ENCODE measurements around the gene PDGFRA.

PDGFRA gene

DNA sequence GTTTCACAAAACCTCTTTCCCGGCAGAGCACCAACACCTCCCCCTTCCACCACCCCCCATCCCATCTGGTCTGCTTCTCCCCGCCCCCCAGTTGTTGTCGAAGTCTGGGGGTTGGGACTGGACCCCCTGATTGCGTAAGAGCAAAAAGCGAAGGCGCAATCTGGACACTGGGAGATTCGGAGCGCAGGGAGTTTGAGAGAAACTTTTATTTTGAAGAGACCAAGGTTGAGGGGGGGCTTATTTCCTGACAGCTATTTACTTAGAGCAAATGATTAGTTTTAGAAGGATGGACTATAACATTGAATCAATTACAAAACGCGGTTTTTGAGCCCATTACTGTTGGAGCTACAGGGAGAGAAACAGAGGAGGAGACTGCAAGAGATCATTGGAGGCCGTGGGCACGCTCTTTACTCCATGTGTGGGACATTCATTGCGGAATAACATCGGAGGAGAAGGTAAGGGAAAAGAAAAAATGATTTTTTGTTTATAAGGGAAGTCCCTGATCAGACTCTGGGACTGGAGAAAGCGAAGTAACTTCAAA is at the start of gene PDGFRA:
Gene PDGFRA, plus strand, starts transcription at position 333 of the 541 bp plus-strand sequence. CDS start 29,476 bp downstream, outside the sequence.
- no peak for DNase-seq

DNA sequence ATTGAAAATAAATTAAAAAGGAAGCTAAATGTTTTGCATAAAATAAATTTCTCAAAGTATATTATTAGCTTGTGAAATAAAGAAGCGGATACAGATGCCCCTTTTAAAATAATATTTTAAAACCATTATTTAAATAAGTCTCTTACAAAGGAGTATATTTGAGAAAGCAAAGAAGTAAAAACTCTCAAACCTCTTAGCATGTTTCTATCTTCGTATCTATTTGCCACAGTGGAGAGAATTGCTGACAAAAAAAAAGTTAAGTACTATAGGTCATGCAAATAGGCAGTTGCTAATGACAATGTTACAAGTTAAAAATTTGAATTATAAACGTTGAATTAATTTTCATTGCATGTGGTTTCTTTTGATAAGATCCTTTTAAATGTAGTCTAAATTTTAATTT is 44.5 kb upstream of the PDGFRA start:
- no peak for DNase-seq

DNA sequence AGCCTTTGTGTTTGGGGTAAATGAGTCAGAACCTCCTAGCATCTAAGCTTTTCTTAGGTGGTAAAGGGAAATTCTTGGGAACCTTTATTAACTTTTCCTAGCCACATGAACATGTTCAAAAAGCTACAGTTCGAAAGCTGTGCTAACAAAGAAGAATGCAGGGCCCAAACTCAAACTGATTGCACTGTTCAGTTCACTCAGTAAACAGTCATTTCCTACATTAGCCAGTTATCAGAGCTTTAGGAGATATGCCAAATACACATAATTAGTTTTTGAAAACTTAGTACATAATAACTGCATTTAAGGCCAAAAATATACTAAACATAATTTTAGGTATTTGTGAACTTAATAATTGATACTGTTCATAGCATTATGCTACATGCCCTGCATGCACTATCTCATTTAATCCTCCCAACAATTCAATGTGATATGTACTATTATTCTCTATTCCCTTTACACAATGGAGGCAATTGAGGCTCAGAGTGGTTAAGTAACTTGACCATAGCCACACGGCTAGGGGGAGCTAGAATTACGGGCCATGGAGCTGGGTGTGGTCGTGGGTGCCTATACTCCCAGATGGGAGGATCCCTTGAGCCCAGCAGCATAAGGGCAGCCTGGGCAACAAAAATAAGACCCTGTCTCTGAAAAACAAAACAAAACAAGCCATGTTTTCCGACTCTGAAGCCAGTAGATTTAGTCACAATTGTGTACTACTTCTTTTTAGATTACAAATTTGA is 43.9 kb upstream of the PDGFRA start:
- DNase-seq: no peak

DNA sequence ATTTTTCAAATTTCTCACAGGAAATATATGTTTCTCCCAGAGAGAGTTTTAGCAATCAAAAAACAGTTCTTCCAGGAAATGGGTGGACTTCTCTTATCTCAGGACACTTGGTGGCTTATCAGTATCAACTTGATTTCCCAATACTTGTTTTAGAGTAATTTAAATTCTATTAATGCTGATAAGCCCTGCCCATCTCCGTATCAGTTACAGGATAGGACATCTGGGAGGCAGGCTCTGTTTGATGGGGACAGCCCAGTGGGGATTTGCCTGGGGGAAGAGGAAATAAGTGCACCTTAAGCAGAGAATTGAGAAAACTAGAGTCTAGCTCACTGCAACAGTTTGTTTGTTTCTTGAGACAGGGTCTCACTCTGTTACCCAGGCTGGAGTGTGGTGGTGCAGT is 43.2 kb upstream of the PDGFRA start:
- DNase-seq: no peak

DNA sequence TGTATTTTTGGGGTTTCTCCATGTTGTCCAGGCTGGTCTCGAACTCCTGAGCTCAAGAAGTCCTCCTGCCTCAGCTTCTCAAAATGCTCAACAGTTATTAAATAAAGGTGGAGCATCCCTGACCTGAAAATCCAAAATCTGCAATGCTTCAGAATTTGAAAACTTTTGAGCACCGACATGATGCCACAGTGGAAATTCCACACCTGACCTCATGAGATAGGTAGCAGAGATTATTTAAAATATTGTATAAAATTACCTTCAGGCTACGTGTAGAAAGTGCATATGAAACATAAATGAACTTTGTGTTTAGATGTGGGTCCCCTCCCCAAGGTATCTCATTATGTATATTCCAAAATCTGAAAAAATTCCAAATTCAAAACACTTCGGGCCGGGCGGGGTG is 42.7 kb upstream of the PDGFRA start:
- no peak for DNase-seq

DNA sequence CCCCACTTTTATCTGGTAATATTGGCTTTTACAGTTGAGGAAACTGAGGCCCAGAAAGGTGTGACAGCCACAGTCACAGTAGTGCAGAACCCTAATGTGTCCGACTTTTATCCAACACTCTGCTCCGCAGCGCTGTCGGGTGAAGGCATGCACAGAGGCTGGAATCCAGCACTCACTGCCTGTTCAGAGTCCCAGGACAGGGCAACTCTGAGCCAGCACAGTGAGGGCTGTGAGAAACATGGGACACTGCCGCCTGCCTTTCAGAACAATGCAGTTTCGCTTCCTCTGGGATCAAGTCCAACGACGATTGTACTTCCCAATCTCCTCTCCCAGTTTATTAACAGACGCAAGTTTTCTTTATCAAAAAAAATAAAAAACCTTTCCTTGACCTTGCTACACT is 41.9 kb upstream of the PDGFRA start:
- no peak for DNase-seq

DNA sequence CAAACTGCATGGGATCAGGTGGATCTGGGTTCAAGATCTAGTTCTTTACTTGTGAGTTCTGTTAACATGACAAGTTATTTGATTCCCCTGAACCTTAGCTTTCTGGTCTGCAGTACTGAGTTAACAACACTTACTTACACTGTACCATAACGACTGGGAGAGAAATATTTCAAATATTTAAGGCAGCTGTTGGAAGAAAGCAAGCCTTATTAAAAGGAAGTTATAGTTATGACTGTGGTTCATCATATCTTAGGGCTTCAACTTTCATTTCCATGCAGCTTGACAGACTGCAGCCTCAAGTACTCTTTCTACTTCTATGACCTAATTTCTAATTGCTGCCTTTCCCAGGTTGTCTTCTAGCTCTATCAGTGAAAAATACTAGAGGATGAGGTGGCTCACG is 40.0 kb upstream of the PDGFRA start:
- DNase-seq: no peak

DNA sequence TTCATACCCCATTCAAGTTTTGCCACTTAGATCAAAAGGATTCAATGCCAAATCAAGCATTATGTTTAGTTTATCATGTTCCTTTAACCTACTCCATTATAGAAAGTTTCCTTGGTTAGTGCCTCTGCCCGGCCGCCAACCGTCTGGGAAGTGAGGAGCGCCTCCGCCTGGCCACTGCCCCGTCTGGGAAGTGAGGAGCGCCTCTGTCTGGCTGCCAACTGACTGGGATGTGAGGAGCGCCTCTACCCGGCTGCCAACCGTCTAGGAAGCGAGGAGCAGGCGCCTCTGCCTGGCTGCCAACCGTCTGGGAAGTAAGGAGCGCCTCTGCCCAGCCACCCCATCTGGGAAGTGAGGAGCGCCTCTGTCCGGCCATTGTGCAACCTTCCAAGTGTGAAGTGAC is 36.3 kb upstream of the PDGFRA start:
- no peak for DNase-seq

DNA sequence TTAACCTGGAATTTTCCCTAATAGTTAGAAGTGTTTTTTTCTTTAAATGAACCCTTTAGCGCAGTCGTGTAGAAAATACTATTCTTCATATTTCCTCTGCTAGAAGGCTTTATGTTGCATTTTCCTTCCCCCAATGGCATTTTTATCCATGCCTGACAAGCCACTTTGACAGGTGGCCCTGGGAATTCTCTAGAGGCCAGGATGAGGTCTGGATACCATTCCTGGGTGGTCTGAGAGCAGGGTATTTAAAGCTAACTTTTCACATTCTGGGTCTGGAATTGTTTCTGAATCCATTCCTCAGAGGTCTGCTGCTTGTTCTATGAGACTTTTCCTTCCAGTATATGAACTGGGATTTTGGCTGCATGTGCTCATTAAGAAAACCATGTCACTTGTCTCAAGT is 31.2 kb upstream of the PDGFRA start:
- no peak for DNase-seq

DNA sequence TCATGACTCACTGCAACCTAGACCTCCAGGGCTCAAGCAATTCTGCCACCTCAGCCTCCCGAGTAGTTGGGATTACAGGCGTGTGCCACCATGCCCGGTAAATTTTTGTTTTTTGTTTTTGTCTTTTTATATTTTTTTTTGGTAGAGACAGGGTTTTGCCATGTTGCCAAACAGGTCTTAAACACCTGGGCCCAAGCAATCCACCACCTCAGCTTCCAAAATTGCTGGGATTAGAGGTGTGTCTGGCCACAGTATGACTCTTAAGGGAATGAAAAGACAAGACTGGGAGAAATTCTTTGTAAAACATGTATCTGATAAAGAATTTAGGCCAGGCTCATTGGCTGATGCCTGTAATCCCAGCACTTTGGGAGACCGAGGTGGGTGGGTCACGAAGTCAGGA is 29.2 kb upstream of the PDGFRA start:
- no peak for DNase-seq

DNA sequence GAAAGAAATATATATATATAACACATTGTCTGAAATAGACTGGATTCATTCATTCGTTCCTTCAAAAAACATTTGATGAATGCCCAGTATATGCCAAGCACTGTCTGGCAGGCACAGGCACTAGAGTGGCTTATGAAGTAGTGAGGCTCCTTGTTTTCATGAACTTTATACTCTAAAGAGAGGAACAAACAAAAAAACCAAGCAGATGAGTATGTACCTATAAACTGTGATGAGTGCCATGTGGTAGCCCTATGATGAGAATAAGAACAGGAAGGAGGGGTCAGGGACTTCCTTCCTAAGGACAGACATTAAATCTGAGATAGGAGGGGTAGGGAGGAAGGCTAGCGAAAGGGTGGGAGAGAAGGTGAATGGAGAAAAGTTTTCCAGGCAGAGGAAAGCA is 19.5 kb upstream of the PDGFRA start:
- no peak for DNase-seq

DNA sequence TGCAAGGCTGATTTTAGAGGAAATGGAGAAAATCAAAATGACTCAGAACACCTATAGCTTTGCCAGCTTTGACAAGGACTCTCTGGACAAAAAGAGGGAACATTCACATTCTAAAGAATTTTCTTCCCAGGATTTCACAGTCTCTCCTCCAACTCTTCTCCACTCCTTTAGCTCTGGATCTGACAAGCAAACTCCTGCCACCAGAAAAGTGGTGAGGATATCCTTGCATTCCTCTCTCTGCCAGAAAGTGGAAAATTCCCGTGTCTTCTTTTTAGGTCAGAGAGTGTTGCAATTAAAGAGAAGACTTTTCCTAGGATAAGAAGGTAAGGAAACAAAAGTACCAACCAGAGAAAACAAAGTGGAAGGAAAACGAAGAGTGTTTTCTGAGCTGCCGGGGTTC is 16.1 kb upstream of the PDGFRA start:
- DNase-seq: no peak

DNA sequence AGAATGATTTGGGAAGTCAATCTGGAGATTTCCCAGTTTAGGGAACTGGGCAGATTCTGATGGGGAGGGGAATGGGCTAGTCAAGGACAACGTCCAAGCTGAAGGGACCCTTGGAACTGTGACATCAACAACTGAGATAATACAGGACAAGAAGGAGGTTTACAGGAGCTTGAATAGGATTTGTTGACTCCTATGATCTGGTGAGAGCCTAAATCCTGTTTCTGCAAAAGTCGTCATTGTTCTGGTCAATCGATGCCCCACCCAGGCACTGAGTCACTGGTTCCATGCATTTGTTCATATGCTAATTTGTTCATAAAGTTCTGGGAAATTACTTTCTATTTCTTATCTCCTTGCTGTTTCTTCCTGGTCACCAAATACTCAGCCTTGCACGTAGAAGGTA is 15.3 kb upstream of the PDGFRA start:
- no peak for DNase-seq

DNA sequence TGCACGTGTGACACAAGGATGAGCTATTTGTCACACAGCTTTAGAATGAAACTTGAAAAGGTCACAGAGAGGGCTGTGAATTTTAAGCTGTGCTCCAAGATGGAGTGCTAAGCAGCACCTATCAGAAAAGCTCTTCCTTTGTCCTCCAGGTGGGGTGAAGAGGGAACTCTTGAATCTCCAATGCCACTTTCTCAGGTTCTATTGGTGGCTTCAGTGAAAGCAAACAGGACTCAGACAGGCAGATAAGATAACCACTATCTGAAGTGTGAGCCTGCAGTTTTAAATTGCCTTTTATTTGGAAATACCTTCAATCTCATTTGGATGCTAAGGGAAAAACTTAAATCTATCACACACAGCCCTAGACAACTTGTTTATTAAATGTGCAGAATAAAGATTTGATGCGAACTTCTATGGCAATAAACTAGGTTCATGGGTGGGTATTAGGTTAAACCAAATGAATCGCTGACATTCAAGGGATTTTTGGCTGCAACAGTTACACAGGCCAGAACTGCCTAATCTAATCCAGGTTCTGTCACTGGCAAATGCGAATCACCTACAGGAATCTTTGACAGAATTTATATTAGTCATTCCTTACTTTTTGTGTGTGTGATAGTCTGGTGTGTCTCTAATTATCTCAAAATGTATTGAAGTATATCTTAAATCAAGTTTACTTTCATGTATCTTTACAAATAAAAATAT is 13.6 kb upstream of the PDGFRA start:
- no peak for DNase-seq

DNA sequence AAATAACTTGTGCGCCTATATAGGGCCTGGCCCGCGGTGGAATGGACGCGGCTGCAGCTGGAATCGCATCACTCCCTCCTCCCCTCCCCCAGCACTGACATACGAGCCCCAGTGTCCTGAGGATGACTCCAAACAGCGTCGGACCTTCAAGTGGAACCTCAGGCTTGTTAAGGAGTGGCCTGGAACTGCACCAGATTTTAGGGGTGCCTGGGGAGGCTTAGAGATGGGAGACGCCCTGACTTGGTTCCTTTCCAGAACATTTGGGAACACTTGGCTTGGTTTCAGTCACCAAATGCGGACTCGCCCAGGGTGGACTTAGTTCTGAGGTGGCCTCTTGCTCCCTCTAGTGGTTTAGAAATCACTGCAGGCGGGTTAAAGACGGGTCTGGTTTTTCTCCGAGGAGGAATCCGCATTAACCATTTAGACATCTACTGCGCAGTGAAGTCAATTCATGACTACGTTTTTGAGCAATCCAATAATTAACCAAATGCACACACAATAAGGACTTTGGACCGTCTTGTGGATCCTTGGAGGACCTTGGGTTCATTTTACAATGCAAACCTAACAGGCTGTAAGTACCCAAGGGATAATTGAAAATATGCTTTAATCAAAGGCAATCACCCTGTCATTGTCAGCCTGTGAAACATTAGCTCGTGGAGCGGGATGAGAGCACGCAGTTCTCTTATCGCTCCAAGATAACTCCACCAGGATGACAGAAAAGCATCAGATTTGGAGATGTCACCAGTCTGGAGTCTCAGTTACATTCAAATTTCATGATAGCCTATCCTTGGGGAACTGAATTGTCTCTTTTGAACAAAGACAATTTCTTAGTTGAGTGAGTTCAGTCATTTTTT is 11.2 kb upstream of the PDGFRA start:
- peak; percentile 63 for DNase-seq

DNA sequence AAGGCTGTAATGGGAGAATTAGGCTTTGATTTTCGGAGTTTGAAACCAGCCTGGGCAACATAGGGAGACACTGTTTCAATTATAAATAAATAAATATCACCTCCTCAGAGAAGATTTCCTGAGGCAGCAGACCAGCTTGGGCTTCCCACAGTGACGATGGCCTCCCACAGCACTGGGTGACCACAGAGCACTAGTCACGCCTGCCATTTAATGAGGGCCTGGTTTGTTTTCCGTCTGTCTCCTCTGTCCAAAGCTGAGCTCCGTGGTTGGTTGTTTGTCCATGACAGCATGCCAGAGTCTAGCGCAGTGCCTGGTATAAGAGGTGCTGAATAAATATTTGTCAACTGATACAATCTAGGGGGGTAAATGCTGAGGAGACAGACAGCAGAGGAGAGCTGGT is 10.4 kb upstream of the PDGFRA start:
- DNase-seq: no peak

DNA sequence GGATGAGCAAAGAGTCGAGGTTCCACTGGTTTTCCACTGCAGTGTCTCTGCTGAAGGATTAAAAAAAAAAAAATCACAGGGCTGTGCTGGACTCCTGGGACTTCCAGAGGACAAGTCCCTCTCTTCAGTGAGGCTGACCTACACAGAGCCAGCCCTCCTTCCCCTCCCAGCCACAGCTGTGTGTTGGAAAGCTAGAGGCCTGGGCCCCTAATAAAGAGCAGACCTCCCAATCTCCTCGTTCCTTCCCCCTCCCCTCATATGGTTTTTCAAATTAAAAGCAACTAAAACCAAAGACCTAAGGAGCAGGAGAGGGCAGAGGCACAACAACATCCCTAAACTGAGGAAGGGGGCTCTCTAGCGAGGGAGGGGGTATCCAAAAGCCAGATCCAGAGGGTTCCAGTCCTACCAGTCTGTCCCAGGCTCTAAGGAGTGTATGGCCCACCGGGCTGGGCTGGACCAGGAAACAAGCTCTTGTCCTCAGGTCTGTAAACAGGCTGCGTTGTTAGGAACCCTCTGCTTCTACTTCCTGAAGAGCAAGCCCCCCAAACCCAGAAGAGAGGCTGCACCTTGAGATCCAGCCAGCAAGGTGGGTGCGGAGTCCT is 4.0 kb upstream of the PDGFRA start:
- DNase-seq: no peak

DNA sequence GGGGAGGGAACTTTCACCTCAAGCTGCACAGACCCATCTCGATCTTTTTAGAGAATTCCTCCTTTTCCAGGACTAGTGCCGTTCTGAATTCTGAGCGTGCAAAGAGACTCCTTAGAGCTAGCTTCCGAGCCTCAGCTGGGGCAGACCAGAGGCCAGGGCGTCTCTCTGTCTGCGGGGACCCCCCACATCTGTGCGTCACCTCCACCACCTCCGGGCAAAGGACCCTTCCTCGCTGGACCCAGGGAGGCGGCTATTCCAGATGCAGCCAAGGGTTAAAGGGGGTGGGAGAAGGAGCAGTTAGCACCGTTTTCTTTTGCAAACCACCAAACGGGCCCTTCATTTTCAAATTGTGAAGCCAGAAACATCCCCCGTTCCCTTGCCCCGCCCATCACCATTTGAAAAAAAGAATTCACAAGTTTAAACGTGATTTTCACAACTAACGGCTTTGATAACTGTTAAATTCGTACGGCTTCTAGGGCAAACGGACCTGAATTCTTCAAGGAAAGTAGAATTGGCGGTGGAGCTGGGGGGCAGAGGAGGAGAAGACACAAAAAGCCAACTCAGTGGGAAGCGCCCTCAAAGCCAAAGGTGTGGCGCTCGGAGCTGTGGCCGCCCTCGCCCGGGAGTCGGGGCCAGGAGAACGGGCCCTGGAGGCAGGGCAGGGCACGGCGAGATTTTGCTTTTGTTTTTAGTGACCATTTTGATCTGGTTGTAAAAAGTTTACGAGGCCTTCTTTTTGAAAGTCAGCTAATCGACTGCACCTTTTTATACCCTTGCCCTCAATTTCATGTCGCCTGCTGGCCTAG is 3.3 kb upstream of the PDGFRA start:
- DNase-seq: peak; percentile 8

DNA sequence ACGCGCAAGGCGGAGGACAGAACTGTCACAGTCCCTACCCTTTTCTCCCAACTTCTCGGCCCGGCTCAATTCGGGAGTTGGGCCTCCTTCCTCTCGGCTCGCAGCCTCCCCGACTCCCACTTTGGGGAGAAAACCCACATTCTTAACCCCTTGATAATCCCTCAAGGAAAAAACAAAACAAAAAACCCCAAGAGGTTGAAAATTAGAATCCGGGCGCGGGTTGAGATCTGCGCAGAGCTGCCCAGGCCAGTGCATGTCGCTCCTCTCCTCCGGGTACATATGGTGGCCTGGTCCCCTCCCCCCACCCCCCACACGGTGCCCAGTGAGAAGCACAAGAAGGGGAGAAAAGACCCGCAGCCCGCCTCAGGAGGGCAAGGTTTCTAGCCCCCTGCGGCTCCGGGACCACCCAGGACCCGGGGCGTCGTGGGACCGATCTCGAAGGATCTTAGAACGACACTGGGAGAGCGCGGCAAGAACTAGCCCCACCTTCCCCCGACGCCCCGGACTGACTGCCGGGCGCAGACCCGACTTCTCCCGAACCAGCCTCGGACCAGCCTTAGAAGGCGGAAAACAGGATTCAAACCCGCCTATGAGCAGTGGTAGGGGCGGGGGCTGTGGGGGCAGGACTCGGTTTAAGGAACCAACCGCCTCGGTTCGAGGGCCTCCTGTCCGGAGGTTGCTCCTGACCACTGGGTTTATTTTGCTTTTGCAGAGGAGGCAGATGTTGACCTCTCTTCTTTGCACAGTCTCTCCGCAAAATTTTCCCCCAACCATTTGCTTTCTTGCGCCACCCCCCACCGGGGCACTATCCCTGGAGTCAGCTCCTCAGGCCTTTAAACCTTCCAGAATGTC is 2.5 kb upstream of the PDGFRA start:
- peak; percentile 25 for DNase-seq

DNA sequence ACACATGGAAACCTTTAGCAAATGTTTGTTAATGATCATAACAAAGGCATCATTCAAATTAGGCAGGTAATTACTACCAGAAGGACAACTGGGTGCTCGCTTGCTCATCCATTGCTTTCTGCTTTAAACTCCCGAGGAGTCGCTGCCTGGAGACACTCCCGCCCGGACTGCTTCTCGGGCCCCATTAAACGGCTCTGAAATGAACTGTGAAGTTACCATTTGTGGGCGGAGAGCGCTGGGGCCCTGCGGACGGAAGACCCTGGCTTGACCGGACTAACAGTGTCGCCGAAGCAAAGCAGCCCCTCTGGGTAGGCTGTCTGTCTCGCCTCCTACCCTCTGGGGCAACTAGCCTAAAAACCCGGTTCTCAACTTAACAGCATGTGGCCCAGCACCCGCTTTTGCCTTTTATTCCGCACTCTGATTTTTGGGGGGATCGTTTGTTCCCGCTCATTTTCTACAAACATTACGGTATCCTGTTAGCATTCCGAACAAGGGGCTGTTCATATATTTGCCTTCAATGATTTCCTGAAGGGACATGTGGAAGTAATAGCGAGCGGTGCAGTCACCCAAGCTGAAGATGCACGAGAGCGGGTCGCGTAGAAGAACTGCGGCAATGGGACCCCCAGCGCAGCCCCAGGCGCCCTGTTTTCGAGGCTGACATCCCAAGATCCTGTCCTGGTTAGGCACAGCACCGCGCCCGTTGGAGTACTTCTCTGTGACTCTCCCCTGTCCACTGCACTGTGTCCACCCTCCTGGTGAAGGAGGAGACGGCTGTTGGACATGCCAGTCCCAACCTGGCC is 1.6 kb upstream of the PDGFRA start:
- peak; percentile 6 for DNase-seq
